Muscle of arm (tissue), 12 donors: Measurements from ENCODE around the gene ARIH1. TPM values are rescaled to one million over a fixed set of nuclear protein-coding genes. Genes with fewer than 3 reads are reported as not detected.
"Not testable (repeated sequence)": the region's sequence is repeated elsewhere in the genome, so short reads cannot be mapped to it uniquely, and the experiment has no call there.

Experiments
- DNase-seq: peaks from one replicate; pipeline ENCODE4 v3.0.0-alpha.2; 2013
- polyA plus RNA-seq, 12 donors: library from polyadenylated mRNA; unstranded; fragments of 120-200 nt; gene quantifications; one replicate each; pipeline ENCODE4 v1.2.1, GENCODE V29; 2013; ENCODE audit not compliant: insufficient read length in 12 of 12

The ARIH1 gene
- polyA plus RNA-seq, 12 donors = 113 to 158 (median 147) TPM; not detected in 1

DNA sequence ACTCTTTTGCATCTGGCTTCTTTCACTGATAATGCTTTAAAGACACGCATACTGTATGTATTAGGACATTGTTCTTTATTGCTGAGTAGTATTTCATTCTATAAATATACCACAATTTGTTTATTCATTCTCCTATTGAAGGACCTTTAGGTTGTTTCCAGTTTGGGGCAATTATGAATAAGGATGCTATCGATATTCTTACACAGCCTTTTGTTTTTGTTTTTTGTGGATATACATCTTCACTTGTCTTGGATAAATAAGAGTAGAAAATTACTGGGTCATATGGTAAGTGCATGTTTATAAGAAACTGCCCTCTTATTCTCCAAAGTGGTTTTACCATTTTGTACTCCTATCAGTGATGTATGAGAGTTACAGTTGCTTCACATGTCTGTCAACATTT lies 118.5 kb downstream of the ARIH1 start:
- no peak for DNase-seq

- DNase-seq = no peak
Measured at GRCh38 chr15:72593838-72594237, 119.7 kb downstream of the ARIH1 start.

- peak; percentile 54 for DNase-seq
Measured at GRCh38 chr15:72599855-72600464, 125.8 kb downstream of the ARIH1 start.

DNA sequence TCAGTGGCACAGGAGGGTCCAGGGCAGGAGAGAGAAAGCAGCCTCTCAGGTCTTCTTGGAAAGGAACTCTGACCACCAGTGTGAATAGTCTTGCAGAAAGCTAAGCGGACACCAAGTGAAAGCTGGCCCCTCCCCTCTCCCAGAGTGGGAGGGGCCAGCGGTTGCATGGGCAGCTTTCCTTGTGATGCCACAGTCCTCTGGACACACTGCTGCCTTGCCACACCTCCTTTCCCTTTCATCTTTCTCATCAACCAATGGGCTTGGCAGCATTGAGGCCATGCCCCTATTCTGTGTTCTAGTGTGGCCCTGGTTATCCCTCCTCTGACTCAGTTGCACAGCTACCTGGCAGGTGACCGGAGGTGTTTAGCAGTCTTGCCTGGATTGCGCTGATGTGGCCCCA lies 130.7 kb downstream of the ARIH1 start:
- DNase-seq = no peak

DNA sequence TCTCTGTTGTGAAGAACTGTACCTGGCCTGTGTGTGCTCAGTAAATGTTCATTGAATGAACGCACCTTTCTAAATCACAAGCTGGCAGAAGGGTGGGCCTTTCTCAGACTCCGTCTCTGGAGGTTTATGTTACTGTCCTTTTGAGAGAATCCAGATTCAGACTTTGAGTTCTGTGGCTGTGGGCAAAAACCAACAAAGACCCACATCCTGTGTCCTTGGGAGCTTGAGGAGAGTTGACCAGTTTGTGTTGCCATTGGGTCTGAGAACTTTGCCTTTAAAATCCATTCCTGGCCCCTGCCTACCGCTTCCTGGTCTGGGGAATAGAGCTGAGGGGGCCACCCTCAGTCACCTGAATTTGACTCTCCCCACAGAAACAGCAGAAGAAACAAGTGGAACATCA lies 134.0 kb downstream of the ARIH1 start:
- DNase-seq = not testable (repeated sequence)

- no peak for DNase-seq
Measured at GRCh38 chr15:72609862-72610261, 135.7 kb downstream of the ARIH1 start.

- not testable (repeated sequence) for DNase-seq
Measured at GRCh38 chr15:72612324-72612723, 138.2 kb downstream of the ARIH1 start.

GRCh38 chr15:72614810-72615532 lies 140.8 kb downstream of the ARIH1 start:
- no peak for DNase-seq

GRCh38 chr15:72615533-72616233 lies 141.6 kb downstream of the ARIH1 start:
- DNase-seq = not testable (repeated sequence)

- no peak for DNase-seq
Measured at GRCh38 chr15:72616491-72617210, 142.5 kb downstream of the ARIH1 start.

- DNase-seq = not testable (repeated sequence)
Measured at GRCh38 chr15:72623854-72624253, 149.7 kb downstream of the ARIH1 start.

- DNase-seq = not testable (repeated sequence)
Measured at GRCh38 chr15:72626153-72626552, 152.0 kb downstream of the ARIH1 start.

DNA sequence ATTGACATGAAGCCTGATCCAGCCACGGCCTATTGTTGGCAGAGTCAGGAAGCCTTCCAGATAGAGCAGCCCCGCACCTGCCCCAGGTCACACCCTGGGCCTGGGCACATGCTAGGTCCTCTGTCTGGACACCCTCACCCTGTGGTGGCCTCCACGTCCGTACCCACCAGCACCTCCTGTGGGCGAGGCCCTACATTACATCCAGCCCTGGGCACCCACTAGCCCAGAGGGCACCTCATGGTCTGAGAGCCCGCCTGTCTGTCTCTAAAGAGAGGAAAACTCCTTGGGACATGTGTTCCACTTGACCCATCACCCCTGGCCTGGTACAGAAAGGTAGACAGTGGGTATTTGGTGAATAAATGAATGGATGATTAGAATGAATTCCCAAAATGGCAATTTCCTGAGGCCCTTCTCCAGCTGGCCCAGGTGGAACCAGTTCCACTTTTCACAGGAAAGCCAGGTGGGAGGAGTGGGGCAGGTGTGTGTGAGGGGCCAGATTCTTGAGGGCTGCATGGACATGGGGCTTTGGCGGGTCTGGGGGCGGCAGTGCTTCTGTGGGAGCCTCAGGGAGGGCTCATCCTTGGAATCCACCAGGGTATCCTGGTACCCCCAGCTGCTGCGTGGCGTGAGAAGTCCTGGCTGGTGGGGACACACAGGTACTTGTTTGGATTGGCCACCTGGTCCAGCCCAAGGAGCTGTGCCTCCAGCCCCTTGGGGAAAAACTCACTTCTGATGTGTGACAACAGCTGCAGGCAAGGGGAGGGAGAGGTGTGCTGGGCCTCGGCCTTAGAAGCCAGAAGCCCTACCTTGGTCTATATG lies 154.3 kb downstream of the ARIH1 start:
- not testable (repeated sequence) for DNase-seq

DNA sequence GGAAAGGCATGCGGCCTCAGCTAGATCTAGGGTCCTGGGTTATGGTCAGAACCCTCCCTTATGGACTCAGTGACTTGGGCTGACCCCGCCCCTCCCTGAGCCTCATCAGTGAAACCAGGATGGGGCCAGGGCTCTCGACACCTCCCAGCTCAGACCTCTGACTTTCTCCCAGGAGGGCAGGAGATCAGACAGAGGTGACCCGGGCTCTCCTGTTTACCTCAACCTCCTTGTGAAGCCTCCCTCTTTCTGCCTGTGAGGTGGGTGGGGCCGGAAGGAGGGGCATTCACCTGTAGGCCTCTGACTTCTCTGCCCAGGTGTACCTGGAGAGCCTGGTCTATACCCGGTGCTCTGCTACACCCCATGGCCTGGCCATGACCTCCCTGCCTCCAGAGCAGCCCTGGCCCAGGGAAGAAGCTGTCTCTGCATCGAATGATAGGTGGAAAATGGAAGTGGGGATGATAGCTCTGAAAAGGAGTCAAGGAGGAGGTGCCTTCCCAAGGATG lies 155.0 kb downstream of the ARIH1 start:
- DNase-seq = not testable (repeated sequence)

- DNase-seq = peak; percentile 4
Measured at GRCh38 chr15:72636519-72637282, 162.6 kb downstream of the ARIH1 start.

DNA sequence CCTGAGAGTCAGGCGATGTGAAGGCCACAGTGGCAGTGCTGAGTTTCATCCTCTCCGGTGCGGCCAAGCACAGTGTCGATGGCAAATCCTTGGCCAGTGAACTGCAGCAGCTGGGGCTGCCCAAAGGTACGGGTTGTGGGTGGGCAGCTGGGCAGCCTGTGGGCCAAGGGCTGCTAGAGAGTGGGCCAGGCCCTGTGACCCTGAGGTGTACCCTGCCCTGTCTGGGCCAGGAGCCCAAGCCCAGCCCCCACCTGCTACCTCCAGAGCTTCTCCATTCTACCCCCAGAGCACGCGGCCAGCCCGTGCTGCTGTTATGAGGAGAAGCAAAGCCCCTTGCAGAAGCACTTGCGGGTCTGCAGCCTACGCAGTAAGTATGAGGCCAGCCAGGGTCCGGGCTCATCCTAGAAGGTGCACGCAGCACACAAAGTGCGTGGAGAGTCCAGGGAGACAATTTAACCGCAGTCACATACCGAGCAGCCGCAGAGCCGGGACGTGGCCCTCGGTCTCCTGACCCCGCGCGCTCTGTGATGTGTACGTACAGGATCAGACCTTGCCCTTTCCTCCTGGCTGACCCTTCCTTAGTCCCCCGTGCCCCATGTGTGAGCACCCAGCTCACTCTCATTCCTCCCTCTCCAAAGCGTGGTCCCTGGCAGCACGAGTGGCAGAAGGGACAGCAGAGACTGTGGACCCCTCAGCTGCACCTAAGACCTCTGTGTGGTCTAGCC lies 165.8 kb downstream of the ARIH1 start:
- not testable (repeated sequence) for DNase-seq

DNA sequence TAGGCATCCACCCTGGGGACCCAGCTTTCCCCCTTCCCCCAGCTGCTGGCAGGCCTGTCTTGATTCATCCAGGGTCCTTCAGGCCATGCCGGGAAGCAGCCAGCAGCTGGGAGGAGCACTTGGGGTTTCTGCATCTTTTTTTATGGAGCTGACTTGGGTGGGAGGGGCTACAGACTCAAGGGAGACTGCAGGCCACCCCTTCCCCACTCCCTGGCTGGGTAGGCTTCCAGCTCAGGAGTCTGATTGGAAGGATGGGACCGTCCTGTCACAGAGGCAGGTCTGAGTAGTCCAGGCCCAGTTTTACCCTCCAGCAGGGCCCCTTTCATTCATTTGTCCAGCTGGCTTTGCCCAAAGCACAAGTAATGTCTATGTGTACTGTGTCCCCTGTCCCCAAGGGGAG lies 168.1 kb downstream of the ARIH1 start:
- not testable (repeated sequence) for DNase-seq

DNA sequence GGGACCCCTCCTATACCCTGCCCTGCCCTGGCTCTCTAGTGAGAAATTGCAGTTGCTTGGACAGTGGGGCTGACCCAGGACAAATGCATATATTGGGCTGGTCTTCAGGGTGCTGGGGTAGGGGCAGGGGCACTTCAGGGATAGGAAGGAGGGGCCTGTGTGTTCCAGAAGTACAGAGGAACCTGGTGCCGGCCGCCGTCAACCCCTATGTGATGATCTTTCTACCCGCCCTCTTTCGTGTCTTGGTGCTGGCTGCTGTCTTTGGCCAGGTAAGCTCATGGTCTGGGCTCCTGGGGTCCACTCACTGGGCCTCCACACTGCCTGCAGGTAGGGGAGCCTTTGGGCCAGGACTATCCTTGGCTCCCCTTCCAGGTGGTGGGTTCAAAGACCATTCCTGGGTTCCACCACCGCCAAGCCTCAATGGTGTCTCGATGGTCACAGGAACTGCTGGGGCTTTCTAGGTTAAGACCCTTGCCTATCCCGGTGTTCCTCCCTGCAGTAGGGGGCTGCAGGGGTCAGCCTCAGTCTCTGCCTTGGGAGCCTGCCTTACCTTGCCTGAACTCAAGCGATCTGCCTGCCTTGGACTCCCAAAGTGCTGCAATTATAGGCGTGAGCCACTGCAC lies 174.6 kb downstream of the ARIH1 start:
- not testable (repeated sequence) for DNase-seq
